Midbrain (tissue), 1 donor: ENCODE measurements around the gene AANAT.

Source experiments
- DNase-seq: peaks from one replicate; lab custom pipeline; 2025; lab: John Stamatoyannopoulos, UW

Gene AANAT

DNA sequence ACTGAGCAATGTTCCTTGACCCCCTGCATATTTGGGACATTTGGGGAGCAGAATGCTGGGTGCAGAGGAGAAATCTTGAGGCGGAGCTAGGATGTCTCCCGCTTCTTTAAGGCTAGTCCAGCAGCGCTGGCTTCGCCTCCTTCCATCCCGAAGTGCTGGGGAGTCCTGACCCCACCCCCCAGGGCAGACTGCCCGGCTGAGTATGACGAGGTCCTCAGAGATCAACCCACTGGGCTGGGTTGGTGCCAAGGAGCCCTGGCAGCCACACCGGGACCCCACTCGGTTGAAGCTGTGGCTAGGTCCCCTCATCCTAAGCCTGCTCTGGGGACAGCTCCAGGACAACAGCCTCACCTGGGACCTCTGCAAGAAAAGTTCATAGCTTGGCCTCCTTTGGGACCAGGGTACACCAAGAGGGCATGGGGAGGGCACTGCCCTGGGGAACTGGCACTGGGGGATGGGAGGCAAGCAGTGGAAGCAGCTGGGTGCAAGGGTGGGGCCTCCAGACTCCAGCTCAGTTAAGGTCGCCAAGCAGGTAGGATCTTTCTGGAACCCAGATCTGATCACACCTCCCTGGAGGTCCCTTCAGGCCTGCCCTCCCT, 22.8 kb downstream of the AANAT start:
- DNase-seq: no peak

DNA sequence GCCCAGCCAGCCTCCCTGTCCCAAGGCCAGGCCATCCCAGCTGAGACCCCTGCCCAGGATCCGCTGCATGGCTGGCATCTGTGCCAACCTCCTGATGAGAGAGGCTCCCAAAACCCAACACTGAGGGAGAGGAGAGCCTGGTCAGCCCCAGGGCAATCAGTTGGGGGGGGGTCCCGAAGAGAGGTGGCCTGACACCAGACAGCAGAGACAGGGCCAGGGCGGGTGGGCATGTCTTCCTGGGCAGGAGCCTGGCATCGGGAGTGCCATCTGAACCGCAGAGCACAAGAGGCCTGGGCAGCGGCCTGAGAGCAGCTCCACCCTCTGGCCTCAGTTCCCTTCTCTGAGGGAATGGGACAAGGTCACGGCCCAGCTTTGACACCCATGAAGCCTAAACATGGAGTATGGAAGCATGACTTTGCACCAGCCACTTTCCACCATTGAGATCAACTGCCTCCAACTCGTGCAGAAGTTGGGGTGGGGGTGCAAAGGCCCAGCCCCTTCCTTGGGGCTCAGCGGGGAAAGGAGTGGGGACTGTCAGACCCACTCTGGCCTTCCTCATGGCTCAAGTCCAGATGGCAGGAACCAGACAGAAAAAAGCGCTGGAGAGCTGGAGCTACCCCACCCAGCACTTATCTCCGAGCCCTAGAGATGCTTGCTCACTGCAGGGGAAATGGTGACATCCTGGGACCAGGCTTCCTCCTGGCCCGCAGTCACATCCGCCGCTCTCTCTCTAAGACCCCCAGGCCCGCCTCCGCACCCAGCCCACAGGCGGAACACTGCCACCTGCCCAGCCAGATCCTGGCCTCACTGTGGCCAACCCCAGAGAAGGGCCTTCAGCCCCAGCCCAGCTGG, 24.1 kb downstream of the AANAT start:
- no peak for DNase-seq

DNA sequence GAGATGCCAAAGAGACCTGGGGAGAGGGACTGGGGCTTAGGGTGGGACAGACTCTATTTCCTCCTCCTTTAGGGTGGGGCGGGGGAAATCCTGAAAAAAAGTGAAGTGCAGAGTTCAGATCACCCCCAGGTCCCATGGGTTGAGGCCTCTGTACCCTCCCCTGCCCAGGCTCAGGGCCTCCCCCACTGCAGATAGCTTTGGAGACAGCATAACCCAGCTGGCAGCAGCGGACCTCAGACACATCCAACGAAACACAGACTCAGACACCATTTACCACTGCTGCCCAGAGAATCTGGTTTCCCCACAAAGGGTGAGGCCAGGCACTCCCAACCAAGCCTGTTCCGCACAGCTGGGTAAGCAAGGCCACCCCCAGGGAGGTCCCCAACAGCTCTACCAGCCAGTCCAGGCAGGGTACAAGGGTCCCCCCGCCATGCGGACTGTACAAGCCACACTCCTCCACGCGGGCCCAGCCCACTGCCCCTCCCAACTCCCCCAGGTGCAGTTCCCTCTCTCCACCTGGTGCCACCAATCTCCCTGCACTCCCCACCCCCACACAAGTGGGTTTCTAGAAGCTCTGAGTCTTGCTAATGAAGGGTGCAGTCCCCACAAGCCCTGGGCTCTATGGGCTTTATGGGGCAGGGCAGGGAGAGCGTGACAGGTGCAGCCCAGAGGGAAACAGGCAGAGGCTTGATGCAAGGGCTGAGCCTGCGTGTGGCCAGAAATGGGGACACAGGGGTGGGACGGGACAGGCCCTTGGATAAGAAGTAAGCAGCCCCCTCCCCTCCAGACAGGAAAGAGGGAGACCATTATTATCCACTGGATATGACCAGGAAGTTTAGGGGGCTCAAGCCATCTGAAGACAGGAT, 25.0 kb downstream of the AANAT start:
- DNase-seq: no peak

DNA sequence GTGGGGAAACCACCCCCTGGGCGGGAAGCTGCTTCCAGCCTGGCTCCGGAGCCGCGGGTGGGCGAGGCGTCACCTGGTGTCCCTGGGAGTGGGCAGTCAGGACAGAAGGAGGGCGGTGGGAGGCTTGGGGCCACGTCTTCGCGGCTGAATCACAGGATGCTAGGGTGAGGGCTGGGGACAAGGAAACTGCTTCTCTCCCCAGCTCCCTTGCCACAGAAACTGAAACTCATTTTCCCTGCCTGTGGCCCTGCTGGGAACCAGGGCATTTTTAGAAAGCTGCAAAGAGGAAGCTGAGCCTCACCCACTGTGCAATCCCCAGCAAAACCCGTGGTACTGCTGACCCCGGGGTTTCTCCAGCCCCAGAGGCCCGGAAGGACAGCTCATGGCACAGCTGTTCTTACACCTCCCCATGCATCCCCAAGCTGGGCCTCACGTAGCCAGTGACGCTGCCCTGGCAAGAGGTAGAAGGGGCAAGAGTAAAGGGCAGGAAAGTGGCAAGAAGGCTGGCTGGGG, 25.6 kb downstream of the AANAT start:
- DNase-seq: peak; percentile 47

DNA sequence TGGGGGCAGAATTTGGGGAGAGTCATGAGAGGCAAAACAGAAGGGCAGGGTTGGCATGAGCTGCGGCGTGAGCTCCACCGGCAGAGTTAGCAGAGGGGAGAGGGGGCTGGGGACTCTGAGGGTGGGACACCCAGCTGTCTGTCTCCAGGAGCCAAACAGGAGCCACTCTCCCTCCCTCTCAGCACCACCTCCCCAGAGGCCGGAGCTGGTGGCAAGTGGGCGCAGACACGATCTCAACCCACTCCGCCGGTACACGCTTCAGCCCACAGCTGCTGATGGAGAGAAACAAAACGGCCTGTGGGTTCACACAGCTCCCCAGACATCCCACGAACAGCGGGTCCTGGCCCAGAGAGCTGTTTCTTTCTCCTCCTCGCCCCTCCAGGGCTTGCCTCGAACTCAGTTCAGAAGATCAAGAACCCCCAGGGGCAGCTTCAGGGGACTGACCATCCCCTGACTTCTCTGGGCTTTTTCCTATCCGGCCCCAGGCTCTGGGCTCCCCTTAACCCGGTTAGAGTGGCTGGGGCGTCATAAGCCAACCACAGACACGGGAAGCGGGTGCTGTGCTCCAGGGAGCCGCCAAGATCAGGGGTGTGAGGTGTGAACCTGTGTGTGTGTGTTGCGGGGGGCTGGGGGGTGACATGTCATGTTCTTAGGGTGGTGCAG, 26.2 kb downstream of the AANAT start:
- DNase-seq: no peak

DNA sequence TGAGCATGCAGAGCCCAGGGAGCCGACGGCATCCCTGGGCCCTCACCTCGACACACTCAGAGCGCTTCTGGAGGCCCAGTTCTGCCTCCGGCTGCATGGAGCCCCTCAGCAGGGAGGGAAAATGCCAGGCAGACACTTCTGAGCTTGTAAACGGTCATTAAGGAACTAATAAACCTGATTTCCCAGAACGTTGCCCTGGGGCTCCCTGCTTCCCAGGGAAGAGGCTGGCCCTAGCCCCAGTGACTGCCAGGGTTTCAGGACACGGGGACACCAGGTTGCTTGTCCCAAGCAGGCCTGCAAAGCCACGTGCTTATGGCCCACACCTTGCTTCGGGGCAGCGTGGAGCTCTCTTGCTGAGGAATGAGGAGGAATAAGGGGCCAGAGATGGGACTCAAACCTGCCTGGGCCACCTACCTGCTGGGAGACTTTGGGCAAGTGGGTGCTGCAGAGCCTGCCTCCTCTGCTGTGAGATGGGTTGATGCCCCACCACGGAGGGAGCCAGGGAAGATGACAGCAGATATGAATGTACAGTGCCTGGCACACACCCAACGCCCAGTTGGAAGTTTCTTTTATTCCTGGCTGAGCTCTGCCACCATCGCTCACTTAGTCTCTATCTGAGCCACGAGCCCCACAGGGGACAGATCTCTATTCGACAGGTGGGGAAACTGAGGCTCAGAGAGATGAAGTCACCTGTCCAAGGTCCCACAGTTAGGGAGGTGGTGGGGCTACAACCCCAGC, 28.4 kb downstream of the AANAT start:
- DNase-seq: no peak

DNA sequence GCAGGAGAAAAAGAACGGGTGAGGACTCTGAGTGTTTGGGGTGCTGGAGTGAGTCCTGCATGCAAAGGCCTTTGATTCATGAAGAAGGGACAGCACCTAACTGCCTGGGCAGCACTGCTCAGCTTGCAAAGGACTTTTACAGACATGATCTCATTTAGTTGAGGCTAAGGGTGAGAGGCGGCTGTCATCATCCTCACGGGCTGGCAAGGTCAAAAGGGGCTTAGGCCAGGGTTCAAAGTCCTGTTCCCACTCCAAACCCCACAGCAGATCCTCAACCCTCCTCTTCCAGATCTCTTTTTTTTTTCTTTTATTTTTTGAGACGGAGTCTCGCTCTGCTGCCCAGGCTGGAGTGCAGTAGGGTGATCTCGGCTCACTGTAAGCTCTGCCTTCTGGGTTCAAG, 29.1 kb downstream of the AANAT start:
- DNase-seq: no peak

DNA sequence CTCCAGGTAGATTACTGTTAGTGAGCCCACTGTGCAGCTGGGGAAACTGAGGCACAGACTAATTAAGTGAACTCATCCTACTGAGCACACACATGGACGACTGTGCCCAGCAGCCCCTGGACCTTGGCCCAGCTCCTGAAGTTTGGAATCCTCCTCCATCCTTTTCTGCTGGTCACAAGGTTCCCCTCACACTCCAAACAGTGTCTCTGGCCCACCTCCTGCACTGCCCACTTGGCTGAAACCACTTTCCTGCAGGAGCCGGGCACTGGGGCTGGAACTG, 30.2 kb downstream of the AANAT start:
- DNase-seq: no peak

DNA sequence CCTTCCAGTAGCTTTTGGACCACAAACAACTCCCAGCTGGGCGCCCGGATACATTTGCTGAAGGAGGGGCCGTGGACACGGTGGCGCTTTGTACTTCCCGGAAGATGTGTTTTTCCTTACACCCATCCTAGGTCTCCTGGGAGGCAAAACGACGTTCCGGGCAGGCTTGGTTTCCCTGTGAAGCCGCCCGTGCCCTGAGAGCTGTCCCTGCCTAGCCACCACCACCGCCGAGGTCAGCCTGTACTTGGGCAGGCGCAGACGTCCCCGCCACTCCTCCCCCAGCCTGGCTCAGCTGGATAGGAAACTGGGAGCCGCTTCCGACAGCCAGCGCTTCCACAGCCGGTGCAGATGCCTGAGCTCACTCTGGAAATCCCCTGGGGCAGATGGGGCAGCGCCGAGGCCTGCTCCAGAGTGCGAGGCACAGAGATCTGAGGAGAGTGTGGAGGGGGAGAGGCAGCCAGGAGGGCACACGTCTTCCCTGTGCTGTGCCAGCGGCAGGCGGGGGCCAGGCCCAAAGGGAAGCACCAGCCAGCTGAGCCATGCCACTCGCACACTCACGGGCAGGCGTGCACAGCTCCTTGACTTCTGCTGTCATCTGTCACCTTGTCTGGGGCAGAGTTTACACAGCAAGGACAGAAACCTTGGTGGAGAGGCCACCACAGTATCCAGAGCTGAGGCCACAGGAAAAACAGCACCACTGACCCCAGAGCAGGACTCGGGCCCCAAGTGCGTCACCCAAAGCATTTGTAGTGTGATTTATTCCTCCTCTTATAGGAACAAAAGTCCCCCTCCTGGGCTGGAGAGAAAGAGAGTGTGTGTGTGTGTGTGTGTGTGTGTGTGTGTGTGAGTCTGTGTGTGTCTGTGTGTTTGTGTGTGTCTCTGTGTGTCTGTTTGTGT, 30.8 kb downstream of the AANAT start:
- peak; percentile 55 for DNase-seq

DNA sequence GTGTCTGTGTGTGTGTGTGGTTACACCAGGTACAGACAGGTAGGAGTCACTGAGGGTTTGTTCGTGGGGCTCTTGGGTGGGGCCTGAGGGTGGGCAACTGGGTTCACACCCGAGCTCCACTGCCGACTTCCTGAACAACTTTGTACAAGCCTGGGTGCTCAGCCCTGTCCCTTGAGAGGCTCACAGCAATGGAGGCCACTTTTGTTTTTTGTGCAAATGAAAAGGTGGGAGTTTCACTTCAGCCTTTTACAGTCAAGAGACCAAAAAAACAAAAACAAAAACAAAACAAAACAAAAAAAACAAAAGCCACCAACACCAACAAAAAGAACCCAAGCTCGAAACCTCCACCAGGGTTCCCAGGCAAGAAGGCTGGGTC, 31.5 kb downstream of the AANAT start:
- no peak for DNase-seq

DNA sequence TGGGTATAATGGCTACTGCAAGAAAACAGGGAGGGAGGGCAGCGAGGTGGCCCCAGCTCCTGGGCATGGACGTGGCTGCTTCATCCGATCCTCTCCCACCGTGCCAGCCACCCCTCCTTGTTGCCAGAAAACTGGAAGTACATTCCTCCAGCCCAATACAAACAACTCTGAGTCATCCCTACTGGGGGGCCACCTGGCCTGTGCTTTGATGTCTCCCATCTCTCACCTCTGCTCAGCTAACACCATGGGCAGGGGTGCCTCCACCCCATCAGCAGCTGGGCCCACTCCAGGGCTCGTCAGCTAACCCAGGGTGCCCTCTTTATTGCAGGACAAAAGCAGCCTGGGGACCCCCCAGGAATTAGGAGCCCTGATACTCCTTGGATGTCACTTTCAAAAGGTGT, 31.9 kb downstream of the AANAT start:
- no peak for DNase-seq

DNA sequence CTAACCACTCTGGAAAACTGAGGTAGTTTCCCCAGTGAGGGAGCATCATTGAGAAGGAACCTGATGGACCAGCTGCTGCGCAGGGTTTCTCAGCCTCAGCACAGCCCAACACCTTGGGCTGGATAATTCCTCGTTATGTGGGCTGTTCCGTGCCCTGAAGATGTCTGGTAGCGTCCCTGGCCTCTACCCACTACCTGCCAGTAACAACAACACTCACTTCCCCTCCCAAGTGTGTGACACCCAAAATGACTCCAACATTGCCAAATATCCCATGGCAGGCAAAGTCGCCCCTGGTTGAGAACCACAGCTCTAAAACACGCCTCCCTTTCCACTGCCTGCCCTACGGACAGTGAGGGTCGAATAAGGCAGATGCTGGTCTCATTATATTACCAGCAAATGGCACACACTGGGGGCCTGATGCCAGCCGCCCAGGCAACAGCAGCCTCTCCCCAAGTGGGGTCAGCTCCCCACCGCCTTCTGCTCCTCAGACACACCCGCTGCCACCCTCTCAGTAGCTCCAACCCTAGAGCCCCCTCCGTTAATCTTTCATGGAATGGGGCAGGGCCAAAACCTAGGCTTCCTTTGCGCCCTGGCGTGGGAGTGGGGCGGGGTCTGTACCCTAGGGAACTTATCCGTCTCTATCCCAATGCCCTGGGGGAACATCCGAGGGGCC, 32.8 kb downstream of the AANAT start:
- no peak for DNase-seq

DNA sequence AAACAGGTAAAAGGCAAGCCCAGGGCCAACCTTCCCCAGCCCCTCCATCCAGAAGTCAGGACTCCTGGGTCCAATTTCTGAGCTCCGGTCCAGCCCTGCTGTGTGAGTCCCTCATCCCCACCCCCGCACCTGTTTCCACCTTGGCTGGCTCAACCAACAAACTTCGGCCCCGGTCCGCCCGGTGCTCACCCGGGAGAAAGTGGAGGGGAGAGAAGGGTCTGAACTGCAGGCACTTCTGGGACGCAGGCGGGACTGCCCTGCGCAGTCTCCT, 33.3 kb downstream of the AANAT start:
- no peak for DNase-seq

DNA sequence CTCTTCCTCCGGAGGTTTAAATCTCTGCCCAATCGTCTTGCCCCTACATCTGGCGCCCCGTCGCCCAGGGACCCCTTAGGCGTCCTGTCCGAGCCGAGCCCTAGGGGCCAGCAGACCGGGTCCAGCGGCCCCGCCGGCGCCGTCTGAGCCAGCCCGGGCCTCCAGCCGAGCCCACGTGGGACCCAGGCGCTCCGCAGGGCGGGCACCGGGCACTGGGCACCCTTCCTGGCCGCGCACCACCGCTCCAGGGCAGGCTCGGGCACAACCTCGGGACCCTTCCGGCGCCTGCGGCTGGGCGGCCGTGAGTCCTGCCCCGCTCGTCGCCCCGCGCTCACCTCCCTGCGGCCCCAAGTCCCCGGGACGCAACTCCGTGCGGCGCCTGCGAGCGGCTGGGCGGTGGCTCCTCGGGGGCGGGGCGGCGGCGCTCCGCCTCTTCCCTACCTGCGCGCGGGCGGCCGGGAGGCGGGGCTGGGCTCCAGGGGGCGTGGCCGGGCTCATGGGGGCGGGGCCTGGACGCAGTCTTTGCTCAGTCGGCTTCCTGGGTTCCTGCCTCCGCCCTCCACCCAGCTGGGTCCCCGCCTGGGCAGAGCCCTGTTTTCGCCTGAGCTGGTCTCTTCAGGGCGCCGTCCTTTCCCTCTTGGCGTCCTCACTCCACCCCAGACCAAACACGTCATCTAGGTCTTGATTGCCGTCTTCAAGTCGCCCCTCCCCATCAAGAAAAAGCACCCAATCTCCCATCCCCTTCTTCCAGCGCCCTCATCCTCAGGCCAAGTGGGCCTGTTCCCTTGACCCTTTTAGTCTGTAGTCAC, 33.8 kb downstream of the AANAT start, which contains the start of gene RHBDF2:
Gene RHBDF2, minus strand, starts transcription at position 406 of the 809 bp plus-strand sequence. CDS start 19,899 bp downstream, outside the sequence.
- peak; percentile 65 for DNase-seq

DNA sequence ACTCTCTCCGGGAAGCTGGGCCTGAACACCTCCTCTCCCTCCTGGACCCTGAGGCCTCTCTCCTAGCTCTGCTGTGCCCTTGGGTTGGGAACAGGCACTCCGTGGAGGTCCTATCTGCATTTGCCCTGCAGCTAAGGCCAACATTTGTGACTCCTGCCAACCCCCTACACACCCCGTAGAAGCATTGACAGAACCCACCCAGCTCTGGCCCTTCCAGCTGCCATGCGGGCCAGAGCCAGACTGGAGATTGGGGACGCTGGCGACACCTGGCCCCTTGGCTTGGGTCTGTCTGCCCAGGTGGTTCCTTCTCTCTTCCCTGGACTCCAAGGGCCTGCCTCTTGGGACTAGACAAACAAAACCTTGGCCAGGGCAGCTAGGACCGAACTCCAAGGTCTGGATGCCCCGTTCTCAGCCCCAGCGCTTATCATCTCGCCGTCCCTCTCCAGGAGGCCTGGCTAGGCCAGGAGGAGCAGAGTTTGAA, 34.5 kb downstream of the AANAT start:
- DNase-seq: no peak

DNA sequence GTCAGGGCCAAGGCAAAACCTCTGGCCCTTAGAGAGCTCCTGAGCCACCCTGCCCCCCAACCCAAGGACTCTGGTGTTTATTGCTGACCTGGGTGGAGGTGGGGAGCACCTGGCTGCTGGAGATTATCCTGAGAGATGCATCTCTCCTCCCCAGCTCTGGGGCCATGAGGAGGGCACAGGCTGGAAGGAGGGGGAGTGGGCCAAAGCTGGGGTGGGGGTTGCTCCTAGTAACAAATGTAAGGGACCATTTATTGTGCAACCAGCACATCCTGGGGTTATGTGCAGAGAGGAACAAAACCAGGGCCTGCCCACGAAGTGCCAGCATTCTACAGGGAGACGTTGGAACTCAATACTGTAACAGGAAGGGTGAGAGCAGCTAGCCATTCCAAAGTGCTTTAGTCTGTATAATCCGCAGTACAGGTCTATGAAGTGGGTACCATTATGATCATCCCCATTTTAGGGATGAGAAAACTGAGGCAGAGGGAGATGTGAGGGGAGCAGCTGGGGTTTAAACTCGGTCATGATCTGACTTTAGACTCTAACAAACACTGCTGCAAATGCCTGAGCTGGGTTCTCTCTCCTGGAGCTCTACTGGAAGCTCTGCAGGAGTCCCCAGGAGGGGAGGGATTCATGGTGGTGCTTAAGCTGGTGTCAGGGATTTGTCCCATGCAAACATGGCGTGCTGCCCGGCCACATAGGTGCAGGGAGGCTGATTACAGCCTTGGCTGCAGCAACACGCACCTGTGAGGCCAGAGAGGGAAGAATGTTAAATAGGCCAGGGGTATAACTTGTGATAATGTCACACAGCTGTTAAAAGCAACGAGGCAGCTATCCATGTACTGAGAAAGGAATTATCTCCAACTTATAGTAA, 35.2 kb downstream of the AANAT start:
- no peak for DNase-seq

DNA sequence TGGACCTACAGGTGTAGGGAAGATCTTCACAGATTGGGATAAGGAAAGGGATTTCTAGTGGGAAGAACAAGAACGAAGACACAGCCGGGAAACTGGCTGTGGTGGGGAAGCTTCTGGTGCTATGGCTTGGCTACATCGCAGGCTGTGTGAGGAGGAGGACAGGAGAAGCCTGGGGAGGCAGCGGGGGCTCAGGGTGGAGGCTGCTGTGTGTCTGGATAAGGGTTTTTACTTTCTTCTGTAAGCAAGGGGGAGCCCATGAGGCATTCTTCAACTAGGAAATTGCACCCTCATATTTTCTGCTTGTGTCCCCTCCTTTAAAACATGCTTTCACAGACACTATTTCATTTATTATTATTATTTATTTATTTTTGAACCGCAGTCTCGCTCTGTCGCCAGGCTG, 36.7 kb downstream of the AANAT start:
- DNase-seq: no peak
